Keratinocyte (primary cell): ENCODE results near the gene WBP1L. TPM values are rescaled to one million over a fixed set of nuclear protein-coding genes. Genes with fewer than 3 reads are reported as not detected.
A peak's percentile ranks its signal among the peaks of the same experiment; 100 is the strongest.
"Not testable (repeated sequence)": the region's sequence is repeated elsewhere in the genome, so short reads cannot be mapped to it uniquely, and the experiment has no call there.

ENCODE experiments used
- DNase-seq: peaks from one replicate; pipeline ENCODE4 v3.0.0-alpha.2; 2011; ENCODE audit warnings: low read depth, missing footprints, low spot score
- FAIRE-seq: peaks from 2 replicates; lab custom pipeline; 2011; peaks lifted over from hg19 to GRCh38; lab: Jason Lieb, UNC
- H2AFZ ChIP-seq: 2 replicates; pipeline ENCODE4 v1.6.0; 2012; ENCODE audit warnings: low read length, control low read depth, inconsistent platforms; ENCODE audit not compliant: control insufficient read depth
- H3K27ac ChIP-seq: 2 replicates; pipeline ENCODE4 v1.5.1; 2011; ENCODE audit warnings: low read length; ENCODE audit not compliant: control insufficient read depth, insufficient read depth
- H3K27me3 ChIP-seq: 3 replicates; pipeline ENCODE4 v1.6.0; 2011; ENCODE audit warnings: low read length; ENCODE audit not compliant: control insufficient read depth, insufficient read depth; ENCODE audit errors: extremely low read depth
- H3K36me3 ChIP-seq, 2 experiments: 2 replicates in 1 of 2; 3 replicates in 1 of 2; pipeline ENCODE4 v1.5.1; 2011; ENCODE audit warnings: low read length in 2 of 2, mild to moderate bottlenecking in 1 of 2; ENCODE audit not compliant: control insufficient read depth in 2 of 2, insufficient read depth in 2 of 2; ENCODE audit errors: extremely low read depth in 1 of 2
- H3K4me1 ChIP-seq: 3 replicates; pipeline ENCODE4 v1.5.1; 2011; ENCODE audit warnings: low read length; ENCODE audit not compliant: control insufficient read depth, insufficient read depth; ENCODE audit errors: extremely low read depth
- H3K4me2 ChIP-seq: 3 replicates; pipeline ENCODE4 v1.6.0; 2011; ENCODE audit warnings: low read depth, low read length; ENCODE audit not compliant: control insufficient read depth, insufficient read depth; ENCODE audit errors: extremely low read depth
- H3K4me3 ChIP-seq, 3 experiments: fragments of 200-600 bp in 1 of 3; sonication (generic) in 1 of 3; 2 replicates in 2 of 3; 3 replicates in 1 of 3; pipeline ENCODE4 v1.5.1; 2011 to 2016; ENCODE audit warnings: low read length in 3 of 3, mild to moderate bottlenecking in 3 of 3, control low read depth in 2 of 3, inconsistent platforms in 1 of 3, low read depth in 1 of 3, mixed read lengths in 1 of 3, mixed run types in 1 of 3, moderate library complexity in 1 of 3; ENCODE audit not compliant: control insufficient read depth in 2 of 3, insufficient read depth in 2 of 3; ENCODE audit errors: extremely low read depth in 1 of 3
- H3K79me2 ChIP-seq: 2 replicates; pipeline ENCODE4 v1.6.0; 2012; ENCODE audit warnings: low read length; ENCODE audit not compliant: control insufficient read depth, insufficient read depth
- H3K9ac ChIP-seq: 3 replicates; pipeline ENCODE4 v1.6.0; 2011; ENCODE audit warnings: low read length; ENCODE audit not compliant: control insufficient read depth, insufficient read depth; ENCODE audit errors: extremely low read depth
- H3K9me1 ChIP-seq: 3 replicates; pipeline ENCODE4 v1.6.0; 2011; ENCODE audit warnings: low read length; ENCODE audit not compliant: control insufficient read depth, insufficient read depth; ENCODE audit errors: extremely low read depth
- H3K9me3 ChIP-seq: 2 replicates; pipeline ENCODE4 v1.5.1; 2012; ENCODE audit warnings: low read depth, low read length; ENCODE audit not compliant: control insufficient read depth
- H4K20me1 ChIP-seq: 3 replicates; pipeline ENCODE4 v1.6.0; 2011; ENCODE audit warnings: low read length; ENCODE audit not compliant: control insufficient read depth, insufficient read depth; ENCODE audit errors: extremely low read depth
- CTCF ChIP-seq, 3 experiments: IDR thresholded peaks in 1 of 3; conservative IDR thresholded peaks in 1 of 3; optimal IDR thresholded peaks in 1 of 3; 2 replicates in 2 of 3; 3 replicates in 1 of 3; pipeline versions ENCODE3 to v1.5.1; 2011; ENCODE audit warnings: low read length in 3 of 3, mild to moderate bottlenecking in 3 of 3, moderate library complexity in 2 of 3, control low read depth in 1 of 3, inconsistent platforms in 1 of 3; ENCODE audit not compliant: insufficient read depth in 2 of 3; ENCODE audit errors: extremely low read depth in 1 of 3
- EZH2 ChIP-seq: IDR thresholded peaks from one replicate; pipeline ENCODE4 v1.6.1; 2012; ENCODE audit warnings: inconsistent platforms, mild to moderate bottlenecking, low read length, moderate library complexity
- dilution Hi-C: fragments of 300-500 bp; cut with MboI; formaldehyde crosslinking; loops from one replicate; pipeline ENCODE4 v1.7.0; 2020; ENCODE audit warnings: low sequenced_read_pairs; ENCODE audit not compliant: extremely low pct_ligation_motif_present
- polyA plus RNA-seq, 5 experiments: library from polyadenylated mRNA; depleted of rRNA in 3 of 5; stranded (reverse) in 3 of 5; stranded (forward) in 1 of 5; unstranded in 1 of 5; fragments of >200 nt; gene quantifications; 1 replicate in 1 of 5; 2 replicates in 3 of 5; 3 replicates in 1 of 5; pipeline versions ENCODE4 v1.2.1 to v1.2.3, GENCODE V29; 2011 to 2012; ENCODE audit warnings: missing spikeins in 2 of 5, low read depth in 1 of 5, low replicate concordance in 1 of 5

WBP1L gene
- polyA plus RNA-seq, 1 donor (not counting 4 experiments of a cell fraction or from before 2014, with no cell fraction given), result 24.3 TPM

GRCh38 chr10:102714621-102715455, 28.9 kb upstream of the WBP1L start, which contains the start of gene SFXN2:
SFXN2 (plus strand) TSS chr10:102714636; CDS start chr10:102726637, 12,001 bp downstream.
- DNase-seq (no peak), FAIRE-seq (no peak)
- Histone ChIP-seq H3K27ac (peak within 1 kb of the TSS; percentile 65), H3K4me3 (peak within 1 kb of the TSS; percentile 83 to 96 (median 91)), H2AFZ (peak within 1 kb of the TSS; percentile 96), H4K20me1 (no peaks in the 10 kb centered on the region), H3K27me3 (no peaks in the 10 kb centered on the region), H3K4me1 (peaks cover 19% of the 10 kb centered on the region), H3K36me3 (no peaks in the 10 kb centered on the region), H3K4me2 (peak within 1 kb of the TSS; percentile 99), H3K9ac (peak within 1 kb of the TSS; percentile 83), H3K79me2 (peaks cover 19% of the 10 kb centered on the region), H3K9me1 (no peaks in the 10 kb centered on the region), H3K9me3 (no peaks in the 10 kb centered on the region)
- TF ChIP-seq CTCF (optimal IDR thresholded peaks at IDR 0.05 in 1 of 3, IDR thresholded peaks at IDR 0.05 in 1 of 3, conservative IDR thresholded peaks at IDR 0.05 in 1 of 3; ENCODE audit: extremely low read depth in 1 of 3, insufficient read depth in 2 of 3, low read length in 3 of 3) (peak in 1 of 3 experiments; percentile 7), EZH2 (no peak)
- dilution Hi-C loops, result no loop called here

GRCh38 chr10:102715880-102716279, 27.9 kb upstream of the WBP1L start:
- H3K4me3 ChIP-seq, result no peak overlapping the region
- H3K4me2 ChIP-seq, result no peak overlapping the region
- H3K27me3 ChIP-seq, result no peaks in the 10 kb centered on the region
- H3K36me3 ChIP-seq, result no peaks in the 10 kb centered on the region
- dilution Hi-C loops, result no loop called here
- FAIRE-seq (no peak), DNase-seq (no peak)
- H3K79me2 ChIP-seq, result peaks cover 16% of the 10 kb centered on the region
- H3K9ac ChIP-seq, result no peak overlapping the region
- no peak for TF ChIP-seq EZH2
- H2AFZ ChIP-seq, result no peak overlapping the region
- no peaks in the 10 kb centered on the region for H4K20me1 ChIP-seq
- peaks cover 15% of the 10 kb centered on the region for H3K4me1 ChIP-seq
- H3K9me1 ChIP-seq, result no peaks in the 10 kb centered on the region
- no peak overlapping the region for H3K27ac ChIP-seq
- no peaks in the 10 kb centered on the region for H3K9me3 ChIP-seq

GRCh38 chr10:102716900-102717565, 26.7 kb upstream of the WBP1L start:
- Histone ChIP-seq H3K79me2 (peaks cover 12% of the 10 kb centered on the region), H3K4me1 (peaks cover 15% of the 10 kb centered on the region)
- H4K20me1 ChIP-seq, DNase-seq, H3K36me3 ChIP-seq, H3K9me3 ChIP-seq, H2AFZ ChIP-seq, dilution Hi-C loops, H3K4me3 ChIP-seq, H3K9ac ChIP-seq, H3K27me3 ChIP-seq, H3K9me1 ChIP-seq, FAIRE-seq, H3K4me2 ChIP-seq, H3K27ac ChIP-seq: not testable (repeated sequence)
